ENCODE data around the gene ACSL6. TPM values are rescaled to one million over a fixed set of nuclear protein-coding genes. Genes with fewer than 3 reads are reported as not detected.
"Not testable (repeated sequence)": the region's sequence is repeated elsewhere in the genome, so short reads cannot be mapped to it uniquely, and the experiment has no call there.

The ACSL6 gene
- total RNA-seq, 1 donor from 2014 or later = not detected

DNA sequence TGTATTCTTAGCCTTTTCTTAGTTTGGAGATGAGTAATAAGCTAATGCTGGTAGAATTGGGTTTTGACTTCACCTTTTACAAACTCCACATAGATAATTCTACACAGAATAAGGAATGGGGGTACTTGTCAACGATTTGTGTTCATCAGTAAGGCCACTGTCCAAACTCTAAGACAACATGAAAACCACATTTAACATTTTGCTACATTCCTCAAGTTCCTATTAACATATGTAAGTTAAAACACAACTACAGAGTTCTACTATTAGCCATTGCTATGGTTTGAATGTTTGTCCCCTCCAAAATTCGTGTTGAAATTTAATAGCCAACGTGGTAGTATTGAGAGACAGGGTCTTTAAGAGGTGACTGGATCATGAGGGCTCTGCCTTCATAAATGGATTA, 97.9 kb downstream of the ACSL6 start:
- DNase-seq (ENCODE audit: low spot score) = no peak
- H3K4me3 ChIP-seq = no peak overlapping the region
- no peaks in the 10 kb centered on the region for H3K36me3 ChIP-seq
- H3F3A ChIP-seq (ENCODE audit: low read depth) = no peaks in the 10 kb centered on the region
- H3K79me2 ChIP-seq (ENCODE audit: low read depth) = no peaks in the 10 kb centered on the region
- H2AFZ ChIP-seq (replicated peaks) = no peak overlapping the region
- Mint-ChIP-seq H3K27ac (no peak overlapping the region), H3K36me3 (no peaks in the 10 kb centered on the region), H3K4me1 (no peaks in the 10 kb centered on the region), H3K4me3 (no peak overlapping the region), H3K9me3 (no peaks in the 10 kb centered on the region), H3K27me3 (ENCODE audit: insufficient read depth, low read depth) (no peaks in the 10 kb centered on the region)
- H3K27ac ChIP-seq = no peak overlapping the region
- H3K4me1 ChIP-seq = no peaks in the 10 kb centered on the region
- H3K9ac ChIP-seq = no peak overlapping the region
- TF ChIP-seq EZH2phosphoT487 (IDR thresholded peaks at IDR 0.05) (no peak), EZH2 (IDR thresholded peaks at IDR 0.05) (no peak)
- TF ChIP-seq, protein P1, sequence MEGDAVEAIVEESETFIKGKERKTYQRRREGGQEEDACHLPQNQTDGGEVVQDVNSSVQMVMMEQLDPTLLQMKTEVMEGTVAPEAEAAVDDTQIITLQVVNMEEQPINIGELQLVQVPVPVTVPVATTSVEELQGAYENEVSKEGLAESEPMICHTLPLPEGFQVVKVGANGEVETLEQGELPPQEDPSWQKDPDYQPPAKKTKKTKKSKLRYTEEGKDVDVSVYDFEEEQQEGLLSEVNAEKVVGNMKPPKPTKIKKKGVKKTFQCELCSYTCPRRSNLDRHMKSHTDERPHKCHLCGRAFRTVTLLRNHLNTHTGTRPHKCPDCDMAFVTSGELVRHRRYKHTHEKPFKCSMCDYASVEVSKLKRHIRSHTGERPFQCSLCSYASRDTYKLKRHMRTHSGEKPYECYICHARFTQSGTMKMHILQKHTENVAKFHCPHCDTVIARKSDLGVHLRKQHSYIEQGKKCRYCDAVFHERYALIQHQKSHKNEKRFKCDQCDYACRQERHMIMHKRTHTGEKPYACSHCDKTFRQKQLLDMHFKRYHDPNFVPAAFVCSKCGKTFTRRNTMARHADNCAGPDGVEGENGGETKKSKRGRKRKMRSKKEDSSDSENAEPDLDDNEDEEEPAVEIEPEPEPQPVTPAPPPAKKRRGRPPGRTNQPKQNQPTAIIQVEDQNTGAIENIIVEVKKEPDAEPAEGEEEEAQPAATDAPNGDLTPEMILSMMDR (IDR thresholded peaks at IDR 0.05) = no peak
- H3K9me3 ChIP-seq (ENCODE audit: low read depth) = no peaks in the 10 kb centered on the region
- H3K4me2 ChIP-seq = no peak overlapping the region
- no peaks in the 10 kb centered on the region for H4K20me1 ChIP-seq (ENCODE audit: low read depth)
- no peaks in the 10 kb centered on the region for H3K27me3 ChIP-seq

DNA sequence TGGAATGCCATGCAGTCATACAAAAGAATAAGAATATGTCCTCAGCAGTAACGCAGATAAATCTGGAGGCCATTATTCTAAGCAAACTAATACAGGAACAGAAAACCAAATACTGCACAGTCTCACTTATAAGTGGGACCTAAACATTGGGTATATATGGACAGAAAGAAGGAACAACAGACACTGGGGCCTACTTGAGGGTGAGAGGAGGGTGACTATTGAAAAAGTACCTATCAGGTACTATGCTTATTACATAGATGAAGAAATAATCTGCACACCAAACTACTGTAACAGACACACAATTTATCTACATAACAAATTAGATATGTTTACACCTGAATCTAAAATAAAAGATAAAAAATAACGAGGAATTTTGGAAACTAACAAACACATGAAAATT, 104.8 kb downstream of the ACSL6 start:
- Mint-ChIP-seq H3K4me3 (no peak overlapping the region), H3K27me3 (ENCODE audit: insufficient read depth, low read depth) (no peaks in the 10 kb centered on the region), H3K36me3 (no peaks in the 10 kb centered on the region), H3K4me1 (no peaks in the 10 kb centered on the region), H3K27ac (no peak overlapping the region), H3K9me3 (peaks cover 3% of the 10 kb centered on the region)
- Histone ChIP-seq H3K27me3 (no peaks in the 10 kb centered on the region), H3K27ac (no peak overlapping the region), H3K36me3 (no peaks in the 10 kb centered on the region), H3F3A (ENCODE audit: low read depth) (no peaks in the 10 kb centered on the region), H4K20me1 (ENCODE audit: low read depth) (no peaks in the 10 kb centered on the region), H3K4me3 (no peak overlapping the region), H3K4me2 (no peak overlapping the region), H3K79me2 (ENCODE audit: low read depth) (no peaks in the 10 kb centered on the region), H3K4me1 (no peaks in the 10 kb centered on the region), H3K9ac (no peak overlapping the region), H3K9me3 (ENCODE audit: low read depth) (no peaks in the 10 kb centered on the region), H2AFZ (replicated peaks) (no peak overlapping the region)
- TF ChIP-seq, protein P1 (IDR thresholded peaks at IDR 0.05) = no peak
- no peak for TF ChIP-seq EZH2phosphoT487 (IDR thresholded peaks at IDR 0.05)
- TF ChIP-seq EZH2 (IDR thresholded peaks at IDR 0.05) = no peak
- DNase-seq (ENCODE audit: low spot score) = no peak

DNA sequence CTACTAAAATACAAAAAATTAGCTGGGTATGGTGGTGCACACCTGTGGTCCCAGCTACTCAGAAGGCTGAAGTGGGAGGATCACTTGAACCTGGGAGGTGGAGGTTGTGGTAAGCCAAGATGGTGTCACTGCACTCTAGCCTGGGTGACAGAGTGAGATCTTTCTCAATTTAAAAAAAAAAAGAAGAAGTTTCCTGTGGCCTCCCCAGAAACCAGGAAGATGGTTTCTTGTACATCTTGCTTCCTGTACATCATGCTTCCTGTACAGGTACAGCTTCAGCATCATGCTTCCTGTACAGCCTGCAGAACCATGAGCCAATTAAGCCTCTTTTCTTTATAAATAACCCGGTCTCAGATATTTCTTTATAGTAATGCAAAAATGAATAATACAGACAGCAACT, 109.2 kb downstream of the ACSL6 start:
- not testable (repeated sequence) for H3F3A ChIP-seq (ENCODE audit: low read depth); H3K79me2 ChIP-seq (ENCODE audit: low read depth); H2AFZ ChIP-seq (replicated peaks); H3K9me3 Mint-ChIP-seq; H3K4me3 ChIP-seq; H3K4me1 Mint-ChIP-seq; H3K36me3 ChIP-seq; H3K27me3 ChIP-seq; H3K4me1 ChIP-seq; H3K9ac ChIP-seq; H3K4me3 Mint-ChIP-seq; H3K9me3 ChIP-seq (ENCODE audit: low read depth); H3K27ac Mint-ChIP-seq; H3K27ac ChIP-seq; H4K20me1 ChIP-seq (ENCODE audit: low read depth); H3K27me3 Mint-ChIP-seq (ENCODE audit: insufficient read depth, low read depth); H3K36me3 Mint-ChIP-seq; DNase-seq (ENCODE audit: low spot score); H3K4me2 ChIP-seq

Other genes with a start within 250 kb of the ACSL6 start
- gene FNIP1, start 214.6 kb downstream of the ACSL6 start, total RNA-seq (ENCODE audit: low replicate concordance) = 26.0 and 44.4 TPM in 2 replicates
- gene MEIKIN, start 66.0 kb downstream of the ACSL6 start, total RNA-seq (ENCODE audit: low replicate concordance) = not detected in 2 replicates
- gene IL3, start 49.0 kb upstream of the ACSL6 start, total RNA-seq (ENCODE audit: low replicate concordance) = not detected in 2 replicates
- gene CSF2, start 62.1 kb upstream of the ACSL6 start, total RNA-seq (ENCODE audit: low replicate concordance) = not detected in 2 replicates
- gene P4HA2, start 216.2 kb upstream of the ACSL6 start, total RNA-seq (ENCODE audit: low replicate concordance) = 12.4 and 15.9 TPM in 2 replicates
- gene PDLIM4, start 246.0 kb upstream of the ACSL6 start, total RNA-seq (ENCODE audit: low replicate concordance) = 8.3 and 10.3 TPM in 2 replicates

Data from neural progenitor cell (in vitro differentiated cells).